ENCODE measurements around the gene ITPR1.

The ITPR1 gene

DNA sequence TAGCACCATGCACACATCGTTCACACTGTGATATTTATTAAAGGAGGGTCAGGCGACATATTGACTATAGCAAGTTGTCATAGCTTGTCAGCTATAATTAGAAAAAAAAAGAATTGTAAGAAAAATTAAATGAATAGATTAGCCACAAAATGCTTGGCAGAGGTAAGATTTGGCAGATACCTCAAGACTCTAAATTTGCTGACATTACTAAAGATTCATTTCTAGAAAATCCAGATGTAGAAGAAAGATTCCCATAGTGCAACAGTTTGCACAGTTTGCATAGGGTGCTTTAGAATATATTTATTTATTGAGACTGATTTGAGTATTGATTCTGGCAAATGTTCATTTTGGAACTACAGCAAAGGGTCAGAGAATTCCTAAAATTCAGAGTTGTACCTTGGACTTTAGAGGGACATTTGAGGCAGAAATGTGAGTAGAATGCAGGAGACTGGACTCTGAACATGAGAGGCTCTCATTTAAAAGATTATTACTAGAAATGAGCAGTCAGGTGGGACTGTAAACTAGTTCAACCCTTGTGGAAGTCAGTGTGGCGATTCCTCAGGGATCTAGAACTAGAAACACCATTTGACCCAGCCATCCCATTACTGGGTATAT, 384.1 kb downstream of the ITPR1 start:
- no peaks in the 10 kb centered on the region for H4K20me1 ChIP-seq (ENCODE audit: insufficient read depth, low read length)
- H3K4me1 ChIP-seq (ENCODE audit: insufficient read depth, low read length, severe bottlenecking) = no peaks in the 10 kb centered on the region
- H3K9me2 ChIP-seq (ENCODE audit: low read depth, low read length) = no peaks in the 10 kb centered on the region
- no peak overlapping the region for H3K4me3 ChIP-seq (ENCODE audit: low read depth, low read length, poor library complexity, severe bottlenecking)
- no peak overlapping the region for H3K4me2 ChIP-seq (ENCODE audit: low read length)
- no peaks in the 10 kb centered on the region for H3K27me3 ChIP-seq (ENCODE audit: insufficient read depth, low read length)
- no peak overlapping the region for H3K27ac ChIP-seq (ENCODE audit: low read depth, low read length, poor library complexity, severe bottlenecking)
- no peaks in the 10 kb centered on the region for H3K9me3 ChIP-seq (ENCODE audit: low read length)
- no peaks in the 10 kb centered on the region for H3K79me2 ChIP-seq (ENCODE audit: insufficient read depth, low read length)
- TF ChIP-seq EZH2 (IDR thresholded peaks at IDR 0.05; ENCODE audit: borderline replicate concordance, low read length) = no peak
- TF ChIP-seq, protein P1, sequence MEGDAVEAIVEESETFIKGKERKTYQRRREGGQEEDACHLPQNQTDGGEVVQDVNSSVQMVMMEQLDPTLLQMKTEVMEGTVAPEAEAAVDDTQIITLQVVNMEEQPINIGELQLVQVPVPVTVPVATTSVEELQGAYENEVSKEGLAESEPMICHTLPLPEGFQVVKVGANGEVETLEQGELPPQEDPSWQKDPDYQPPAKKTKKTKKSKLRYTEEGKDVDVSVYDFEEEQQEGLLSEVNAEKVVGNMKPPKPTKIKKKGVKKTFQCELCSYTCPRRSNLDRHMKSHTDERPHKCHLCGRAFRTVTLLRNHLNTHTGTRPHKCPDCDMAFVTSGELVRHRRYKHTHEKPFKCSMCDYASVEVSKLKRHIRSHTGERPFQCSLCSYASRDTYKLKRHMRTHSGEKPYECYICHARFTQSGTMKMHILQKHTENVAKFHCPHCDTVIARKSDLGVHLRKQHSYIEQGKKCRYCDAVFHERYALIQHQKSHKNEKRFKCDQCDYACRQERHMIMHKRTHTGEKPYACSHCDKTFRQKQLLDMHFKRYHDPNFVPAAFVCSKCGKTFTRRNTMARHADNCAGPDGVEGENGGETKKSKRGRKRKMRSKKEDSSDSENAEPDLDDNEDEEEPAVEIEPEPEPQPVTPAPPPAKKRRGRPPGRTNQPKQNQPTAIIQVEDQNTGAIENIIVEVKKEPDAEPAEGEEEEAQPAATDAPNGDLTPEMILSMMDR (IDR thresholded peaks at IDR 0.05; ENCODE audit: low read length) = no peak
- H3K9ac ChIP-seq (ENCODE audit: low read length) = no peak overlapping the region
- no peaks in the 10 kb centered on the region for H3F3A ChIP-seq (ENCODE audit: insufficient read depth, low read length)
- H2AFZ ChIP-seq (ENCODE audit: low read length) = no peak overlapping the region
- no peaks in the 10 kb centered on the region for H3K36me3 ChIP-seq (ENCODE audit: insufficient read depth, low read length)

DNA sequence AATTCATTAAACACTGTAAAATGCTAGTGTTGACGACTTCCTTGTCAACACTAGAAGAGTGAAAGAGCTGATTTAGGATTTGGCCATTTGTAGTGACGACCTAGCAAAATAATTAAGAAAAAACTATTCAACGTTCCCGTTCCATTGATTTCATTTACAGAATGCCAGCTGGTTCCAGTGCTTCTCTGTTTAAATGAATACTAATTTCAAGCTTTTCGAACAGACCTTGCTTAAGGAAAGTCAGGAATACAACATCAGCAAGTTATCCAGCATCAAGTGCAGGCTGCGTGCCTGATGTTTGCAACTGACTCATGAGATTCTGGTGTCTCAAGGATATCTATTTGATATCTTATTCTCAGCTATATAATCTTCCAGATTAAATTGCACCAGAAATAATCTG, 387.7 kb downstream of the ITPR1 start:
- Histone ChIP-seq H3K9me2 (ENCODE audit: low read depth, low read length) (no peaks in the 10 kb centered on the region), H3K9ac (ENCODE audit: low read length) (no peak overlapping the region), H3K79me2 (ENCODE audit: insufficient read depth, low read length) (no peaks in the 10 kb centered on the region), H3K36me3 (ENCODE audit: insufficient read depth, low read length) (no peaks in the 10 kb centered on the region), H3K27me3 (ENCODE audit: insufficient read depth, low read length) (no peaks in the 10 kb centered on the region), H3K27ac (ENCODE audit: low read depth, low read length, poor library complexity, severe bottlenecking) (no peak overlapping the region), H4K20me1 (ENCODE audit: insufficient read depth, low read length) (no peaks in the 10 kb centered on the region), H3K4me1 (ENCODE audit: insufficient read depth, low read length, severe bottlenecking) (no peaks in the 10 kb centered on the region), H3F3A (ENCODE audit: insufficient read depth, low read length) (no peaks in the 10 kb centered on the region), H3K4me3 (ENCODE audit: low read depth, low read length, poor library complexity, severe bottlenecking) (no peak overlapping the region), H3K4me2 (ENCODE audit: low read length) (no peak overlapping the region), H2AFZ (ENCODE audit: low read length) (no peak overlapping the region), H3K9me3 (ENCODE audit: low read length) (no peaks in the 10 kb centered on the region)
- TF ChIP-seq EZH2 (IDR thresholded peaks at IDR 0.05; ENCODE audit: borderline replicate concordance, low read length) = no peak
- TF ChIP-seq, protein P1 (IDR thresholded peaks at IDR 0.05; ENCODE audit: low read length) = no peak

GRCh38 chr3:4882548-4882947, 389.4 kb downstream of the ITPR1 start:
- no peak overlapping the region for H3K9ac ChIP-seq (ENCODE audit: low read length)
- H3K9me2 ChIP-seq (ENCODE audit: low read depth, low read length) = no peaks in the 10 kb centered on the region
- no peak overlapping the region for H2AFZ ChIP-seq (ENCODE audit: low read length)
- no peak for TF ChIP-seq EZH2 (IDR thresholded peaks at IDR 0.05; ENCODE audit: borderline replicate concordance, low read length)
- TF ChIP-seq, protein P1 (IDR thresholded peaks at IDR 0.05; ENCODE audit: low read length) = no peak
- no peaks in the 10 kb centered on the region for H3K36me3 ChIP-seq (ENCODE audit: insufficient read depth, low read length)
- H3F3A ChIP-seq (ENCODE audit: insufficient read depth, low read length) = no peaks in the 10 kb centered on the region
- H3K27ac ChIP-seq (ENCODE audit: low read depth, low read length, poor library complexity, severe bottlenecking) = no peak overlapping the region
- no peaks in the 10 kb centered on the region for H3K27me3 ChIP-seq (ENCODE audit: insufficient read depth, low read length)
- no peaks in the 10 kb centered on the region for H4K20me1 ChIP-seq (ENCODE audit: insufficient read depth, low read length)
- H3K4me1 ChIP-seq (ENCODE audit: insufficient read depth, low read length, severe bottlenecking) = no peaks in the 10 kb centered on the region
- H3K9me3 ChIP-seq (ENCODE audit: low read length) = no peaks in the 10 kb centered on the region
- H3K79me2 ChIP-seq (ENCODE audit: insufficient read depth, low read length) = no peaks in the 10 kb centered on the region
- no peak overlapping the region for H3K4me3 ChIP-seq (ENCODE audit: low read depth, low read length, poor library complexity, severe bottlenecking)
- no peak overlapping the region for H3K4me2 ChIP-seq (ENCODE audit: low read length)
